ENCODE data around the gene TSGA10IP.

The TSGA10IP gene

GRCh38 chr11:65945430-65945911, at the start of gene TSGA10IP:
Gene TSGA10IP (plus strand): TSS chr11:65945480. CDS start chr11:65945676, 196 bp downstream.
- DNase-seq, result no peak

- DNase-seq, result no peak
These were observed 49.7 kb upstream of the TSGA10IP start for GRCh38 chr11:65895482-65895981.

GRCh38 chr11:65896034-65896999, 49.0 kb upstream of the TSGA10IP start:
- DNase-seq, result no peak

GRCh38 chr11:65897020-65897471, 48.2 kb upstream of the TSGA10IP start:
- DNase-seq, result no peak

GRCh38 chr11:65898656-65899355, 46.5 kb upstream of the TSGA10IP start:
- no peak for DNase-seq

GRCh38 chr11:65899356-65900124, 45.7 kb upstream of the TSGA10IP start:
- peak; percentile 59 for DNase-seq

GRCh38 chr11:65900125-65900898, 45.0 kb upstream of the TSGA10IP start, which contains the start of gene FOSL1:
Gene FOSL1 (minus strand): TSS chr11:65900388. CDS start chr11:65900339, 49 bp downstream.
- DNase-seq, result peak; percentile 97

- no peak for DNase-seq
These were observed 44.4 kb upstream of the TSGA10IP start for GRCh38 chr11:65900899-65901180.

GRCh38 chr11:65903068-65903481, 42.2 kb upstream of the TSGA10IP start:
- no peak for DNase-seq

GRCh38 chr11:65903715-65904114, 41.6 kb upstream of the TSGA10IP start:
- no peak for DNase-seq

GRCh38 chr11:65906602-65907001, 38.7 kb upstream of the TSGA10IP start:
- no peak for DNase-seq

GRCh38 chr11:65907878-65908277, 37.4 kb upstream of the TSGA10IP start:
- no peak for DNase-seq

GRCh38 chr11:65911682-65912568, 33.4 kb upstream of the TSGA10IP start:
- no peak for DNase-seq

- no peak for DNase-seq
These were observed 32.4 kb upstream of the TSGA10IP start for GRCh38 chr11:65912845-65913244.

GRCh38 chr11:65915101-65915820, 30.0 kb upstream of the TSGA10IP start:
- no peak for DNase-seq

- DNase-seq, result no peak
These were observed 29.4 kb upstream of the TSGA10IP start for GRCh38 chr11:65915821-65916251.

GRCh38 chr11:65916391-65916790, 28.9 kb upstream of the TSGA10IP start:
- DNase-seq, result no peak

- DNase-seq, result no peak
These were observed 28.2 kb upstream of the TSGA10IP start for GRCh38 chr11:65917077-65917433.

GRCh38 chr11:65917434-65918210, 27.7 kb upstream of the TSGA10IP start:
- no peak for DNase-seq
